GM23338 (cell line): ENCODE results near the gene CDK13.

ENCODE experiments used
- CREB1 ChIP-seq: fragments of 250-450 bp; sonication (Bioruptor Pico); IDR thresholded peaks from 2 replicates; pipeline ENCODE4 v1.5.0; 2020; ENCODE audit warnings: low read depth, mild to moderate bottlenecking, moderate library complexity
- EZH2 ChIP-seq: fragments of 200-600 bp; sonication (generic); IDR thresholded peaks from one replicate; pipeline ENCODE4 v1.8.0; 2017; ENCODE audit warnings: antibody characterized with exemption, mild to moderate bottlenecking, low read depth; ENCODE audit not compliant: unreplicated experiment
- JUNB ChIP-seq: IDR thresholded peaks from one replicate; pipeline ENCODE4 v1.6.1; 2016; ENCODE audit warnings: antibody characterized with exemption; ENCODE audit not compliant: unreplicated experiment
- TF ChIP-seq, protein P1 (sequence below), 2 experiments: fragments of 200-600 bp in 1 of 2; sonication (generic) in 1 of 2; conservative IDR thresholded peaks; 2 replicates each; pipeline versions ENCODE4 v1.5.1 to v1.6.1; 2016 to 2017; ENCODE audit warnings: antibody characterized with exemption in 2 of 2, low read depth in 2 of 2, mild to moderate bottlenecking in 2 of 2, moderate library complexity in 1 of 2

- TF ChIP-seq, protein P1, sequence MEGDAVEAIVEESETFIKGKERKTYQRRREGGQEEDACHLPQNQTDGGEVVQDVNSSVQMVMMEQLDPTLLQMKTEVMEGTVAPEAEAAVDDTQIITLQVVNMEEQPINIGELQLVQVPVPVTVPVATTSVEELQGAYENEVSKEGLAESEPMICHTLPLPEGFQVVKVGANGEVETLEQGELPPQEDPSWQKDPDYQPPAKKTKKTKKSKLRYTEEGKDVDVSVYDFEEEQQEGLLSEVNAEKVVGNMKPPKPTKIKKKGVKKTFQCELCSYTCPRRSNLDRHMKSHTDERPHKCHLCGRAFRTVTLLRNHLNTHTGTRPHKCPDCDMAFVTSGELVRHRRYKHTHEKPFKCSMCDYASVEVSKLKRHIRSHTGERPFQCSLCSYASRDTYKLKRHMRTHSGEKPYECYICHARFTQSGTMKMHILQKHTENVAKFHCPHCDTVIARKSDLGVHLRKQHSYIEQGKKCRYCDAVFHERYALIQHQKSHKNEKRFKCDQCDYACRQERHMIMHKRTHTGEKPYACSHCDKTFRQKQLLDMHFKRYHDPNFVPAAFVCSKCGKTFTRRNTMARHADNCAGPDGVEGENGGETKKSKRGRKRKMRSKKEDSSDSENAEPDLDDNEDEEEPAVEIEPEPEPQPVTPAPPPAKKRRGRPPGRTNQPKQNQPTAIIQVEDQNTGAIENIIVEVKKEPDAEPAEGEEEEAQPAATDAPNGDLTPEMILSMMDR (conservative IDR thresholded peaks at IDR 0.05; ENCODE audit: low read depth in 2 of 2): no peak
- TF ChIP-seq JUNB (no peak), CREB1 (no peak), EZH2 (no peak)
These were observed 123.2 kb downstream of the CDK13 start for GRCh38 chr7:40073239-40073638.
